ENCODE measurements around the gene SLC23A2.

DNA sequence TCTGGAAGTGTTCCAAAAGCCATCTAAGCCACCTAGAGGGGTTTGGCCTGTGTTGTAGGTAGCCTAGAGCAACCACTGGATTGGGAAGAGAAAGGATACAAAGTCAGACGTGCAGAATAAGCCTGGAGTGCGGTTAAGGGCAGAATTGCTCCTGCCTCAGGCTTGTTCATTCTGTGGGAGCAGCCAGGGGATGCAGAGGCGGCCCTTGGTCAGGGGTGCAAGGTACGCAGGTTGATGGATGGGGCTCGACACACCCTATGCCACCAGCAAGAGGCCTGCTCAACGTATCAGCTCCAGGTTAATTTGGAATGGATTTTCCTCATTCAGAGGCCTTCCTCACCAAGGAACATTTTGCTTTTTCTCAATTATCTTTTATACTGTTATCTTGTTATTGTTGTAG is 129.8 kb downstream of the SLC23A2 start:
- TF ChIP-seq, protein P1, sequence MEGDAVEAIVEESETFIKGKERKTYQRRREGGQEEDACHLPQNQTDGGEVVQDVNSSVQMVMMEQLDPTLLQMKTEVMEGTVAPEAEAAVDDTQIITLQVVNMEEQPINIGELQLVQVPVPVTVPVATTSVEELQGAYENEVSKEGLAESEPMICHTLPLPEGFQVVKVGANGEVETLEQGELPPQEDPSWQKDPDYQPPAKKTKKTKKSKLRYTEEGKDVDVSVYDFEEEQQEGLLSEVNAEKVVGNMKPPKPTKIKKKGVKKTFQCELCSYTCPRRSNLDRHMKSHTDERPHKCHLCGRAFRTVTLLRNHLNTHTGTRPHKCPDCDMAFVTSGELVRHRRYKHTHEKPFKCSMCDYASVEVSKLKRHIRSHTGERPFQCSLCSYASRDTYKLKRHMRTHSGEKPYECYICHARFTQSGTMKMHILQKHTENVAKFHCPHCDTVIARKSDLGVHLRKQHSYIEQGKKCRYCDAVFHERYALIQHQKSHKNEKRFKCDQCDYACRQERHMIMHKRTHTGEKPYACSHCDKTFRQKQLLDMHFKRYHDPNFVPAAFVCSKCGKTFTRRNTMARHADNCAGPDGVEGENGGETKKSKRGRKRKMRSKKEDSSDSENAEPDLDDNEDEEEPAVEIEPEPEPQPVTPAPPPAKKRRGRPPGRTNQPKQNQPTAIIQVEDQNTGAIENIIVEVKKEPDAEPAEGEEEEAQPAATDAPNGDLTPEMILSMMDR (IDR thresholded peaks at IDR 0.05; ENCODE audit: poor library complexity, severe bottlenecking): no peak
- TF ChIP-seq SMC3 (conservative IDR thresholded peaks at IDR 0.05; ENCODE audit: poor library complexity) (no peak), EP300 (conservative IDR thresholded peaks at IDR 0.05; ENCODE audit: poor library complexity, severe bottlenecking) (no peak)

Data from neural cell (in vitro differentiated cells).